NCI-H1105 treated with DMSO at 0.1 percent for 48 hours (cell line): ENCODE data around the gene PRIM2.
A peak's percentile ranks its signal among the peaks of the same experiment; 100 is the strongest.
"Not testable (repeated sequence)": the region's sequence is repeated elsewhere in the genome, so short reads cannot be mapped to it uniquely, and the experiment has no call there.

Source experiments
- DNase-seq: peaks from one replicate; lab custom pipeline; 2025; lab: John Stamatoyannopoulos, UW

Gene PRIM2

DNA sequence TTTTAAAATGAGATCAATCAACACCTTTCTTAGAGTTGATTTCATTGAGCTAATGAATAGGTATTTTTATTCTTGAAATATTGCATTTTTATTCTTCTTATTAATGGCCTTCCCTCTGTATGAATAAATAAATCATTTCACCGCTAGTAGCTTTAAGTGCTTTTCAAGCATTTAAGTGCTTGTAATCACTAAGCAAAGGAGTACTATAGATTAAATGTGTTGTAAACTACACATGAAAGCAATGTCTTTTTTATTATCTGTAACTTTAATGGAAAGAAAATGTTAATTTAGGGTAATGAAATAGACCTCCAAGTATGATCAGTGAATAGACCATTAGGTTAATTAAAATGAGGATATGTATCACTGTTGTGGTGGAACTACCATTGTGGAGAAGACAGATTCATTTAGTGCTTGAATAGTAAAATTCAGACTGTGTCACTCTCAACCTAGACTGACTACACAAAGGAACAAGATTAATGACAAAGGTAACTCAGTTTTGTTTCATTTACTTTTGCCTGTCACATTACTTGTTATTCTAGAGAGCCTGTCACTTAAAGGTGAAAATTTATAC lies 132.2 kb downstream of the PRIM2 start:
- DNase-seq = peak; percentile 34

DNA sequence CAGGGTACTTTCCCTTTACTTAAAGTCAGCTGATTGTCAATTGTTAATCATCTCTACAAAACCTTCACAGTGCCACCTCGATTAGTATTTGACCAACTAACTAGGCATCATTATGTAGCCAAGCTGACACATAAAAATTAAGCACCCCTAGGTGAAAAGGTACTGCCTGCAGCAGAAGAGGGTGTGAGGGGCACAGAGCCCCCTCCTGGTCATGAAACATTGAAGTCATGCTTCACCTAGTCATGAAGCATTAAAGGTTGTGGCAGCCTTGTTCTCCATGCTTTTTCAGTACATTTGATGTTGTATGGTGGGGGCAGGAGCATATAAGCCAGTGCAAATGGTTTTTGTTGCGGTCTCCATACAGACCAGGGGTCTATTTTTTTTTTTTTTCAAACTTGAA lies 142.4 kb downstream of the PRIM2 start:
- DNase-seq = not testable (repeated sequence)

DNA sequence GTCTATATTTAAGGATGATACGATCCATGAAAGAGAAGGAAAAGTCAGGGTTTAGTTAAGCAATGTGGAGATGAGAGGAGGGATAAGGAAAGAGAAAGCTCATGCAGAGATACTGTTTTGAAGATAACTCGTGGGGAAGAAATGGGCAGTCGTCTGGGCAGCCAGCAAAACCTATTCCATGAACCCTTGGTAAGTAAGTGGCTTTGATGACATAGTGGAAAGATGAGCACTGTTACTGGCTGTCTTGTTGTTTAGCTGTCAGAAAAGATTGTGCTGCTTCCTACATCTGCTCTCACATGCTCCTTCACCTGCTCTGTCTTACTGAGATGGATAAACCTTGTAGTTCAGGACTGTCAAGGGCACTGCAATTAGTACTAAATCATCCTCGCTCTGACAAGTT lies 143.6 kb downstream of the PRIM2 start:
- not testable (repeated sequence) for DNase-seq

DNA sequence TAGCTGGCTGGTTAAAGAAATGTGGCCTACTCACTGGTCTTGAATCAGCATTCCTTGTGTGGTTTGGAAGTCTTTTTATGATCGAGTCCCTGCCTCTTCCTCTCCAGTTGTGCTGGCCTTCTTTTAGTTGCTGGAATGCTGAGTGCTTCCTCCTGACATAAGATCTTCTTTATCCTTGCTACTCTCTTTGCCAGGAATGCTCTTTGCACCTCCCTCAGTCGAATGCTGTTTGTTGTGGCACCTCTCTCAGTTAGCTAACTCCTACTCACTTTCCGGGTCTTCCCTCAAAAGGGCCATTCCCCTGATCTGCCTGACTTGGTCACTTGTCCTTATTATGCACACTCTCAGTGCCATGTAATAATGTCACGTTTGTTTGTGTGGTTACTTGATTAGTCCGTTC lies 146.4 kb downstream of the PRIM2 start:
- not testable (repeated sequence) for DNase-seq

DNA sequence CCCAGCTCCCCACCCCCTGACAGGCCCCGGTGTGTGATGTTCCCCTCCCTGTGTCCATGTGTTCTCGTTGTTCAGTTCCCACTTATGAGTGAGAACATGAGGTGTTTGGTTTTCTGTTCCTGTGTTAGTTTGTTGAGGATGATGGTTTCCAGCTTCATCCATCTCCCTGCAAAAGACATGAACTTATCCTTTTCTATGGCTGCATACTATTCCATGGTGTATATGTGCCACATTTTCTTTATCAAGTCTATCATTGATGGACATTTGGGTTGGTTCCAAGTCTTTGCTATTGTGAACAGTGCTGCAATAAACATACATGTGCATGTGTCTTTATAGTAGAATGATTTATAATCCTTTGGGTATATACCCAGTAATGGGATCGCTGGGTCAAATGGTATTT lies 148.5 kb downstream of the PRIM2 start:
- not testable (repeated sequence) for DNase-seq

DNA sequence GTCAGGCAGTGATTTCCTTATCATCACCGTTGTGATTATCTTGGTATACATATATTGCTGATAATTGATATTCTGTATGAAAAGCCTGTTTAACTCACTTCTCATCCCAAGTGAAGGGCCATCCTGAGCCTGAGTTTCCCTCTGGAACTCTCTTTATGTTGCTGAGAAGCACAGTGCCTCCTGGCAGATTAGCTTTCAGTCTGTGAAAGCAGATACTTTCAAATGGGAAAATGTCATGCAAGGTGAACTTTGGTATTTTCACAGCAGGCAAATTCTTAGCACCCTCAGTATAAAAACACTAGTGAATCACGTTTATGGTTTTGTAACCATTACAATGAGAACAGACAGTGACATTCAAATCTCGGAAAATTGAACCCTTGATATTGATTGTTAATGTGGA lies 151.6 kb downstream of the PRIM2 start:
- no peak for DNase-seq

DNA sequence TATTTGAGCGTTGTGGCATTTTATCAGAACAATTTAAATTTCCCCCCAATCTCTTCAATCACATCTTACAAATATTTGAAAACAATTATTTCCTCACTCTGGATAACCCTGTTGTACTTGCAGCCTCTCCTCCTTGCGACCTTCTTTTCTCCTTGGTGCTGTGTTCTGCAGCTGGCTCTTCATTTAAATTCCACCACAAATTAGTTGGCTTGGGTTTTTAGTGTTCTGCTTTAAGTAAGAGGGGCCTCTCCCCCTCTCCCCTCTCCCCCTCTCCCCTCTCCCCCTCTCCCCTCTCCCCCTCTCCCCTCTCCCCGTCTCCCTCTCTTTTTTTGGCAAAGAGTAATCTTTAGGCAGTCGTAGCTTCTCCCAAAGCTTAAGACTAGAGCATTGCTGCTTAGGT lies 152.7 kb downstream of the PRIM2 start:
- DNase-seq = not testable (repeated sequence)

DNA sequence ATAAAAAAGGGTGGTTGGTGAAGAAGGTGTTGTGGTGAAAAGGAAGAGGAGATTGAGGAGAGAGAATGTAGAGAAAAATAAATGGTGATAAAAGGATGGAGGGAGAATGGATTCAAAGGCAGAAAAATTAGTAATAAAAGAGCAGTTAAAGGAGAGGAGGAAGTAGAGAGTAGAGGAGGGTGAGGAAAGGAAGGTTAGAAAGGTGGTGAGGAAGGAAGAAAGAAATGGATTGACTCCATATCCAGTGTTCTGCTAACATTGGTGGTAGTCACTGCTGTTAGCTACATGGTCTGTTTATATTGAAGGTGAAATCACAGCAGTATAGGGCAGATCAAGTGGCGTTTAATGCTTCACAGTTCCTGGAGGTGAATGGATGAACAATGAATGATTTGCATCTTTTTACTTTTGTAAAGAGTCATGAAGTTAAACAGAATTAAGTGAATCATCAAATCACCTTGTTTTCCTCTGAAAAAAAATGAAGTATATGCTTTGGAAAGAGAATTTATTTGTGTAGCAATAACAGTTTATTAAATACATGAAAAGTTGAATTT lies 154.0 kb downstream of the PRIM2 start:
- not testable (repeated sequence) for DNase-seq

DNA sequence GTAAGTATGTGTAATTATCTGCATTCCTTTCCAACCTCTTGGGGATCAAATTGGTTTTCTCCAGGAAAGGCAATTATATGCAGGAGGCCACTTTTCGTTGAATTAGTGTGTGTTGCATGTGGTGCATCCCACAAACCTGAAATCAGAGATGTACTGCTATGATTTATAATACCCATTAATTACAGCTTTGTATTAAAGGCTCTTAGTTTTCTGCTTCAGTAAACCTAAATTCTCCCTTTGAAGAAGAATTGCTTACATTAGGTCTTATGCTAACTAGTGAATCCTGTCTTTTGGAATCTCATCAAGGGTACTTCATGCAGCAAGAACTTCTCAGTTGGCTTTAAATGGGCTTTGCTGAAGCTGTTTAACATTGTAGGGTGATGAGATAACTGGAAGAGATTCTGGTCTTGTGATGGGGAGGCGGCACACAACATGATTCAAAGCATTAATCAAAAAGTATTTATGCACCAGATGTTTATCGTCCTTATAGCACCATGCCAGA lies 155.5 kb downstream of the PRIM2 start:
- DNase-seq = peak; percentile 58

DNA sequence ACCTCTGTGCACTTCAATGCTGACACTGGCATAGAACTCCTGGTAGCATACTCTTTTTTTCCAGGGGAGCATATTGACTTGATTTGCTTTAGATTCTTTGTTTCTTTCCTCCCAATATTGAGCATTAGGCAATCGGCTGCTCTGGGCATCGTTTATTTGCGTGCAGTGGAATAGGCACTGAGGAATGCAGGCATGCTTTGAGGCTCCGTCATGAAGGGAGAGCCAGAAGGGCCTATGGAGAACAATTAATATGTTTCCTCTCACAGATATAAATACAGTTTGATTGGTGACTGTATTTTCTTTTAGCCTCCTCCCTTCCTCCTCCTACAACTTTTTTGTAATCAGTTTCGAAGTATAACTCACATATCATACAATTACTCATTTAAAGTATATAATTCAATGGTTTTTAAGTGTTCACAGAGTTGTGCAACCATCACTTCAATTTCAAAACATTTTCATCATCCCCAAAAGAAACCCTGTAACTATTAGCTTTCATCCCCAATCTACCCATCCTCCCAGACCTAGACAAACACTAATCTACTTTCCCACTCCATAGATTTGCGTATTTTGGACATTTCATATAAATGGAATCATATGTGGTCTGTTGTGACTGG lies 157.5 kb downstream of the PRIM2 start:
- not testable (repeated sequence) for DNase-seq

DNA sequence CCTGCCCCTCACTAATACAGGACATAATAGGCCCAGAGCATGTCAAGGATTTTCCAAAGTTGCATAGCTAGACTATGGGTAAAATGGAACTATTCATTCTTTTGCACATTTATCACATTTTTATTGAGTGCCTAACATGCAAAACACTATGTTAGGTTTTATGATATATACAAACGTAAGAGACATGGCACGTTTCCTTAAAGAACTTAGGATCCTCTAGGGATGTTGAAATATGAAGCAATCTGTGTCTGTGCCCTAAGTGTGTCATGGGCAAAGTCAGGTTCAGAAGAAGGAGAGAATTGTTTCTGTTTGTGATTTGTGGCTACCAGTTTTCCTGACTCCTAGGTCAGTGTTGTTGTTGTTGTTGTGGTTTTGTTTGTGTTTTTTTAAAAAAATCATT lies 158.2 kb downstream of the PRIM2 start:
- not testable (repeated sequence) for DNase-seq

DNA sequence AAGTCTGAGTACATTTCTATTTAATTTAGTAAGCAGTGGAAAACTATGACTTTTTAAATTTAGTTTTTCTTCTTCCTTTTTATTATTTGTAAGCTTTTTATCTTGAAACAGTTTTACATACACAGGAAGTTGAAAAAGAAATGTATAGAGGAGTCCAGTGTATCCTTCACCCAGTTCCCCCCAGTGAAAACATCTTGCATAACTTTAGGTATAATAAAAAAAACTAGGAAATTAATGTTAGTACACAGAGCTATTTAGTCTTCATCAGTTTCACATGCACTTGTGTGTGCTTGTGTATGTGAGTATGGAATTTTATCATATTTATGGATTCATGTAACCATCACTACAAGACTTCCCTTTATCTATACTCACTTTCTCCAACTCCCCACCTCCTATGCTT lies 162.8 kb downstream of the PRIM2 start:
- not testable (repeated sequence) for DNase-seq

DNA sequence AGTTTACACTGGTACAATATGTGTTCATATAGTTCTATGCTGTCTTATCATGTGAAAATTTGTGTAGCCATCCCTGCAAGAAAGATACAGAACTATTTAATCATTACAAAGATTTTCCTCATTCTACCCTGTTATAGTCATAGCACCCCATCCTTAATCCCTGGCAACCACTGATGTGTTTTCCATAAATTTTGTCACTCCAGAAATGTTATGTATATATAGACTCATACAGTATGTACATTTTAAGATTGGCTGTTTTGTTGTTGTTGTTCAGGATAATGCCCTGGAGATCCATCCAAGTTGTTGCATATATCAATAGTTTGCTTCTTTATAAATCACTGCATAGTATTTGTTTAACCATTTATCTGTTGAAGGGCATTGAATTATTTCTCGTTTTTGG lies 163.7 kb downstream of the PRIM2 start:
- DNase-seq = not testable (repeated sequence)

DNA sequence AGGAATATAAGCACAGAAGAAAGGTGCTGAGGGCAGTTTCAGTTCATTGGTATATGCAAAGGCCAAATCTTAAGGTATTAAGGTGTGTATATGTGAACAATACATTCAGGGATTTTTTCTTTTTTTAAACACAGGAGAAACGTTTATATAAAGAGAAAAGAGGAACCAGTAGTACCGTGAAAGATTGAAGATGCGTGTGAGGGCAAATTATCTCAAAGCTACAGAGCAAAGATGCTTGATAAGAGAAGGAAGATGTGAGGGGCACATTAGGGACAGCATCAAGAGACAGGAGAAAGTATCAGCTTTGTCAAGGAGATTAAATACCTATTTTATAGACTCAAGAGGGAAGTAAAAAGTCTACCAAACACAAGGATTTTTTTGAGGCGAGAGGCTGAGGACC lies 165.0 kb downstream of the PRIM2 start:
- not testable (repeated sequence) for DNase-seq

DNA sequence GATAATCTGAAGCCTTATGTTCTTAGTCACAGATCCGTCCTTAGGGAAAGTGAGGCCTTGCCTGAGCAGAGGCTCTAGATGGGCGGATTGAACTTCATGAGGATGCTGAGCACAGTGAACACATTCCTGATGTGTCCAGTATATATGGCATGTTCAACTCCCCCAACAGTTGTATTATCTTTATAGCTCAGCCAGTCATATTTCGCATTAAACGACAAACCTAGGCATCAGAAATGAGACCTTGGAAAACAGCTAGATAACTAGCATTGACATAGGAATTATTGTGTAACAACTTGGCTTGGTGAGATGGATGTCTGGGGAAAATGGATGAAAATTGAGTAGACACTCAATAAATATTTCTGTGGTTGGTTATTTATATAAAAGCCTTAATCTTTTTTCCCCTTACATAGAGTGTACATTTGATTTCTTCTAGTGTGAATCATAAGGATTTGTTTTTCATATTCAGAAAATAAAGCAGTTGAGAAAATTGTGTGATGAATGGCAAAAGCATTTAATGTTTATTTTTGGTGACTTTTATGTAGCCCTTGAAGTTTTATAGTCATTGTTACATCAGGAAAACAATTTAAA lies 169.2 kb downstream of the PRIM2 start:
- DNase-seq = not testable (repeated sequence)

DNA sequence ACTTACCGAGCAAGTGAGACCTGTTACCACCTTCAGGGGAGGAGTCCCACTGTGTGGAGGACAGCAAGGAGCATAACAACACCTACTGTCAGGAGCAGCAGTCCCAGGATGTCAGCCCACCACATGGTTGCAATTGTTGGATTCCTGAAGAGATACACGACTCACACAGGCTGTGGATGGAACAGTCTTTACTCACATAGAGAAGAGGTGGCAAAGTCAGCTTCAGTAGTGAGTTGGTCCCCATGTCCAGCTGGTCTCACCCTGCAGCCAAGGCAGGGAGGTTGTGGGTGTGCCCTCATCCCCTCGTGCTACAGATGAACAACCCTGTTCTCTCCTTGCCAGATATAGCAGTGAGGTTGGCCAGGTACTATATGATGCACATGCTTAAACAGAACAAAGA lies 171.1 kb downstream of the PRIM2 start:
- not testable (repeated sequence) for DNase-seq

DNA sequence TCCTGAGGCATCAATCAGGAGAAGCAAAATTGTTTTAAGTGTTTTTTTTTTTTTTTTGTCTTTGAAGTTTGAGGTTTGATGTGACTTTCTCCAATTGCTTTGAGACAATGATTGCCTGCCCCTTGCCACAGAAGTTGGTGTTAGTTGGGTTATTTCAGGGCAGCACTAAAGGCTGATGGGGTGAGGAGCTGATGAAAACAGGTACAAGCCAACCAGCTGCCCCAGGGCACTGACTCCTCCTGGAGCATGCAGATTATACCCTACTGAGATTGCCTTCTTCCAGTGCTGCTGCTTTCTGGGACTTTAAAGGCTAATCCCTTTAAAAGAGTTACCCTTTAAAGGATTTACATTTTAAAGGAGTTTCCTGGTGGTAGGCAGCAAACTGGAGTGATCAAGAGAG lies 172.5 kb downstream of the PRIM2 start:
- DNase-seq = not testable (repeated sequence)

DNA sequence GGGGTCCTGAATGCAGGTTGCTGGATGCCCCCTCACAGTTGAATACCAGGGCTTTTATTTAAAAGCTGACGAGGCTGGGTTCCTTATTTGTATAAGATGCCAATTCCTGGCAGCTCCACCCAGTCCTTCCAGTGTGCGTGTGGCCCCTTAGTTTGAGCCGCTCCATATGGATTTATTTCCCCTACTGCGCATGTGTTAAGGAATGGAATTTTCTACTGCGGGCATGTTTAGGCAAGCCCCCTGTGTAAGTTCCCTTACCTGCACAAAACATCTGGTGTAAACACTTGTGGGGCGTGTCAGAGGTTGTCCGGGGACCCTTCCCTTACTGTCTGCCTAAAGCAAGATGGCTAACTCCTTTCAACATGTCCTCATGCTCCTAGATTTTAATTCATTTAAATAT lies 174.4 kb downstream of the PRIM2 start:
- not testable (repeated sequence) for DNase-seq

DNA sequence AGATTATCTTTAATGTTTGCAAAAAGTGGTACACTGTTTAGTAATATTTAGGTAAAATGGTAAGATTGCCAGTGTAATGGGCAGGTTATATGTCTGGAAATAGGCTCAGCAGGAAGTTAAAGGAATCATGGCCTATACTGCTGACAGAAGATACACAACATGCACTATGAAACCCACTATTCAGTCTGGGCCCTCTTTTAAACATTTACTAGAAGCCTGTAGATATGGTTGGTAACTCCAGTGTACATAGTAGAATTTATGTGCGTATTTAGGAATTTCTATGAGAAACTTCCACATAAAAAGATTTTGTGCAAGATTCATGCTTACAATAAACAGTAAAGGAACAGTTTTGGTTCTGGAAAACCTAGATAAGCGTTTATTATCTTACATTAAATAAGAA lies 178.8 kb downstream of the PRIM2 start:
- not testable (repeated sequence) for DNase-seq

DNA sequence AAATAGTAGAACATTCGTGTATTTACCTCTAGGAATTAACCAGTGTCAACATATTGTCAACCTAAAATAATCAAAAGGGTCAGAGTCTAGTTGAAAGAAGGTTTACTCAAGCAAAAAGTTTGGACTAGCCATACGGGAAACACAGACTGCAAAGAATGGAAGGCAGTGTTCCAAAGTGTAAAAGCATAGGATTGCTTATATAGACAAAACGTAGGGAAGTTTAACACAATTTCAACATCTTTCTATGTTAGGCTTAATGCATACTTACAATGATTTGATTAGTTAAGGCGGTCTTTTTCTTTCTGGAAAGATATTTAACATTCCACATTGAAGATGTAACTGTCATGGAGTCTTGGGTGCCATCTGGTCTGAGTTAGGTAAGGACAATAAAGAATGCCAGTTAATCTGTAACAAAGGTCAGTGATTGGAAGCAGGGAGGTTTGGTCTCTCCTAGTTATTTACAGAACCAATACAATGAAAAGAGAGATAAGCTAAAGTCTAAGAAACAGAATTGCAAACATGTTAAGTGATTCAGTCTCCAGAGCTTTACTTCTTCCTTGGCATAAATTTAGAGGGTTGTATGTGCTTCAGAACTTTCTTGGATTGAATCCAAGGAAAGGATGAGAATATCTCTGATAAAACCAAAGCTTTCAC lies 183.1 kb downstream of the PRIM2 start:
- not testable (repeated sequence) for DNase-seq

DNA sequence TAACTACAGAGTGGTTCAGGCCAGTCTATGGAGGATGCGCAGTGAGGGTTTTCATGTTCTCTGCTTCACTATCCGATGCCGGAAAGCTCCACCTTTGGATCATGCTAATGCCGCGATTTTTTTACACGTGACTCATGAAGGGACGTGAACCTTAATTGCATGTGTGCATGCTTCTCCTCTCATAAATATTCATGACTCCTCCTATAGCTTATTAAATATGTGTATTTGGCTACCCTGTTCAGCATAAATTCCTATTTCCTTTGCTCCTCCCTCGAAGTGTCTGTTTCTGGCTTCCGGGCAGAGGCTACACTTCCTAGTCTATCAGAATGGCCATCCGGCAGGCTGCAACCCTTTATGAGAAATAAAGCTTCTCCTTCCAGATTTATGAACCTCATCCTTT lies 185.0 kb downstream of the PRIM2 start:
- DNase-seq = not testable (repeated sequence)

DNA sequence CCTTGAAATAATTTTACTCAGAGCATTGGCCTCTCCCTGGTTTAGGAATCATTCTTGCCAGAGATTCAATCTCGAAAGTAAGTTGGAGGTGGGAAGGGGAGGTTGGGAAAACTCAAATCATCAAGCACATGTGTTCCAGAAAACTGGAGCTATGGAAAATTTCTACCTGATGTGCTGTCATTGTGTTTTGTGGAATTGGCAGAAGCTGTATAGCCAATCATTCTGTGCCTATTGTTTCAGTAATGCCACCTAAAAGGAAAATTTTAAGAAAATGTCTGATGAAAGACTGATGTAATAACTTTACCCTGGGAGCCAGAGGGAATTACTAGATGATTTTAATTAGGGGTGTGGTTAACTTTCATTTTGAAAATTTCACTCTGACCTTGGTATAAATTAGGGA lies 187.8 kb downstream of the PRIM2 start:
- DNase-seq = not testable (repeated sequence)

DNA sequence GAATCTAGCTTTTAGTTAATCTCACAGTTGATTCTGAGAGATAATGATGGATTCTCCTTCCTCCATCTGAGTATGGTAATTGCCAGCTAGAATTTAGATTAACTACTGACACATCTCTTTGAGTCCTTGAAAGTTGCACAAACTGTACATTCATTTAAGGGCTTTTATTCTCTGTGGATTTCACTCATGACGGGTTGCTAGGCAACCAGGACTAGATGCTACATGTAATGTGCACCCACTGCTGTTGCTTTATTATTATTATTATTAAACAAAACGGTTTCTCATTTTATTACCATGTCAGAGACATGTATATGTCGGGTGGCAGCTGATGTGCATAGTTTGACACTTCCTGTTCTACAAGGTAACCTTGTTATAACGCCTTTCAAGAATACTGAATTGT lies 193.0 kb downstream of the PRIM2 start:
- DNase-seq = not testable (repeated sequence)
